GM21723 (cell line): Measurements from ENCODE around the gene SHC4.
A peak's percentile ranks its signal among the peaks of the same experiment; 100 is the strongest.
"Not testable (repeated sequence)": the region's sequence is repeated elsewhere in the genome, so short reads cannot be mapped to it uniquely, and the experiment has no call there.

Source experiments
- ATAC-seq: cut with Tn5 transposase; IDR thresholded peaks from one replicate; pipeline ENCODE4 v1.9.1; 2021; ENCODE audit warnings: mild to moderate bottlenecking, moderate library complexity; ENCODE audit not compliant: unreplicated experiment

Gene SHC4

DNA sequence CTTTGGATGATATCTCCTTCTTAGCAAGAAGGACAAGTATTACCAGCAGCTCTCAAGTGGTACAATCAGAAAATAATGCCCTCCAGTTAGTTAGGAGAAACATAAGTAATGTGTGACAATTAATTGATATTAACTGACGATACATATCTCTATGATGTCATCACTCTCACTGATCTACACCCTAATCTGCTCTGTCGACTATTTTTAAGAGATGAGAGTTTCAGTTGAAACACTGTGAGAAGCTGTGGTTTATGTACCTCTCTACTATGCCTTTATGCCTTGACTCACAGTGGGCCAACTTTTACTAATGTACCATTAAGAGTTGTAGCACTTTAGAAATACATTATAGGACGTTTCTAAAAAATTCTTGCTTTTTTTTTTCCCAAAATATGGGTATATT is 161.5 kb downstream of the SHC4 start:
- ATAC-seq, result no peak

GRCh38 chr15:48800811-48801455 is 162.8 kb downstream of the SHC4 start:
- no peak for ATAC-seq

GRCh38 chr15:48800245-48800644 is 163.5 kb downstream of the SHC4 start:
- ATAC-seq, result no peak

DNA sequence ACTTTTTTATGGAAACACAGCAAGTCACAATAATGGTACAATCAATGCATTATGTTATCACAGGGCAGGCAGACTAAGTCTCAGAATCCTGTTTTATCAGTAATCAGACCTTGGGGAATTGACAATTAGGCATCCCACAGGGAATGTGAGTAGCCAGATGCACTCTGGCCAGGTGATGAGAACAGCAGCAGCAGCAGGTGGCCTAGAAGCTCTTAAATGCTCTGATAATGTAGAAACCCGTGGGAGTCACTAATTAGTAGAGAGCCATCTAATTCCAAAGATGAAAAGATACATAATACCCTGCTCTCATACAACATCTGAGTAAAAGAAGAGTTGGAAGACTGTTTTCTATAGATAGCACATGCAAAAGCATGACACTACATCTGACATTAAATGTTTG is 165.4 kb downstream of the SHC4 start:
- no peak for ATAC-seq

GRCh38 chr15:48796930-48797329 is 166.8 kb downstream of the SHC4 start:
- ATAC-seq, result no peak

DNA sequence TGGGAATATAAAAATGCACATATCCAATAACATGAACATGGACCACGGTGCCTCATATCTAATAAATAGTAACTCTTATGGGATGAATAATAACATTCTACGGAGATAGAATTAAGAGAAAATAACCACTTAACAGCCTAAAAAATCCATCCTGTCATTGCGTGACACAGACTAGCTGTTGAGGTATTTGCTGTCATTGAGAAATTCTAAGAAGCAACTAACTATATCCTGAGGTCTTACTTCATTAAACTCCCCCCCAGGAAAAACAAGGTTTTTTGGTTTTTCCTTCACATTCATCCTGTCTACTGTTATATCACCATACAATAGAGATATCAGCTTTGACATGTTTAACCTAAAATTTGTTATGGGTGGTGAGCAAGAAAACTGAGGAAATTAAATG is 167.2 kb downstream of the SHC4 start:
- no peak for ATAC-seq

GRCh38 chr15:48795901-48796300 is 167.8 kb downstream of the SHC4 start:
- no peak for ATAC-seq

- ATAC-seq, result peak; percentile 96
These were observed 169.0 kb downstream of the SHC4 start for GRCh38 chr15:48794697-48795134.

GRCh38 chr15:48792408-48792807 is 171.3 kb downstream of the SHC4 start:
- no peak for ATAC-seq

GRCh38 chr15:48790466-48791115 is 173.1 kb downstream of the SHC4 start:
- ATAC-seq, result not testable (repeated sequence)

GRCh38 chr15:48785712-48786111 is 178.0 kb downstream of the SHC4 start:
- ATAC-seq, result no peak

GRCh38 chr15:48785195-48785594 is 178.5 kb downstream of the SHC4 start:
- ATAC-seq, result no peak

DNA sequence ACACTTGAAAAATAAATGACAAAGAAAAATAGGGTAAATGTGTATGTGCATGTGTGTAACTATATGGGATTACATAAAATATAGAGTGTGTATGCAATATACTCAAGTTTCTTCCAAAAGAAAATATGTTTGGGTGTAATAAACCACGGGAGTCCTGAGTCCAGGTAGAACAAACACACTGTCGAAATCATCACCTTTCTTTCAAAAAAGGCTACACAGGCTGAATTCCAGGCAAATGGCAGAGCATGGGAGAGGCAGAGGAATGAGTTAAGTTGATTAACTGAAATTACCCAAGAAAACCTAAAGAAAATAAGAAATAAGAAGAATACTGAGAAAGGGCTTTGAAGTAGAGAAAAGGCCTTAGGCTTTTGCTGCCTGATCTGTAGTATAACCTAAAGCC is 179.0 kb downstream of the SHC4 start:
- ATAC-seq, result no peak

DNA sequence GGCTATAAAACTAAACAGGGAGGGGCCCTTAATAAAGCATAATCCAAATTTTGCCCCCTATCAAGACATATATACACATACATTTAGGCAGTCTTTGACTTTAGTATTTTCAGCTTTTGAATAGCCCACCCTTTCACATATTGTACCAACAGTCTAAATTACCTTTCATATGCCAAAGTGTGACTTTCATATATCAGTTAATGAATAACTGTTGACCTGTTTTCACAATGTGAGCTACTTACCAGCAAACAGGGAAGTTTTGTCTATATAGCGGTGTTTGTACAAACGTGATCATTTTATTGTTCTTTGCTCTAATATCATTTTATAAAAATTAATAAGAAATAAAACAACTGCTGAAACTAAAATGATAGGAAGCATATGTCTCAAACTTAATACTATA is 180.8 kb downstream of the SHC4 start:
- no peak for ATAC-seq

DNA sequence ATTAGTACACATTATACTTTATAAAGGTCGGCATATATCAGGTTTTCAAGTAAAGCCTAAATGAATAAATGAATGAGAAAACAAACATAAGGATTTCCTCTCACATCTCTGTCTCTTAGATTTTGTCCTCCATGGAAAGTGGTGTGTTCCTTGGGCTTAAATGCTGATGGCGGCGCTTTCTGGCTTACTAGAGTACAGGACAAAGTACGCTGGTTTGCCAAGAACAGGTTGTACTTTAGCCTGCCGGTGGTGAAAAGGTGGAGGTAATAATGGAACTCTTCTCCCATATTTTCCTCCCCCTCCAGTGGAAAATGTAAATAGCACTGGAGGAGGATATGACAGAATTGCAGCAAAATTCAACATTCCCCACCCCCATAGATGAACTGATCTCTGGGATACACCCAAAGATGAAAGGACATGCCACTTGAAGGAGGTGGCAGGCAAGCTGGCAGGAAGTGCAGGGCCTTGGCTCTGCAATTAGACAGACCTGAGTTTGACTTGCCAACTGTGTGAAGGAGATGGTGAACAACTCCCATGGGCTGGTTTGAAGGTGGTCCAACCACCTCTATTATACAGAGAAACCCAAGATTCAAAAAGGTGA is 182.1 kb downstream of the SHC4 start:
- no peak for ATAC-seq

DNA sequence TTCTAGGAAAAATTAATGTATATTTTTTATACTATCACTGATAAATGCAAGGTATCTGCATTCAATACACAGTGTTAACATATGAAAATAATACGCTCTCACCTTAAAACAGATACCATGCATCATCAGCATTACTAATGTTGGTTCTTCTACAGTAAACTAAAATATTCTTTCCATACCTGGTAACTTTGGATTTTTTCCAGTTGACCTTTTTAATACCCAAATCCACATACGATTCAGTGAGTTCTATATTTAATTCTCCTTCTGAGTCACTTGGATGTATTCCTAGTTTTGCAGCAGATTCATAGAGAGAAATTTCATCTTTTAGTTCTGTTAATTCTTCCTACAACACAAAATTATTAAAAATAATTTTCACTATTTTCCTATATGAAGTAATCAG is 182.7 kb downstream of the SHC4 start:
- no peak for ATAC-seq

DNA sequence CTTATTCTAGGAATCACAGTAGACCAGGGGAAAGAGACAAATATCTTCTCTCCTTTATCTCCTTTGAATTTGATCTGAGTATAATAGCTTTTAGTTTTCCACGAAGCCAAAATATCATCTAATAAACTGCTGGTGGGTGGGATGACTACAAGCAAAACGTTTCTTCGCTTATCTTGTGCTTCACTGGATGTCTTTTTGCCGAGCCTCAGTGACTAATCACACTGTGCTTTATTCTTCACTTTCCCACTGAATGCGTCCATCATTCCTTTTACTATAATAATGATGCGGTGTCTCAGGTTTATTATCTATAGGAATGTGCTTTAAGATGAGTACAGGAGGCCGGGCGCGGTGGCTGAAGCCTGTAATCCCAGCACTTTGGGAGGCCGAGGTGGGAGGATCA is 185.4 kb downstream of the SHC4 start:
- no peak for ATAC-seq

DNA sequence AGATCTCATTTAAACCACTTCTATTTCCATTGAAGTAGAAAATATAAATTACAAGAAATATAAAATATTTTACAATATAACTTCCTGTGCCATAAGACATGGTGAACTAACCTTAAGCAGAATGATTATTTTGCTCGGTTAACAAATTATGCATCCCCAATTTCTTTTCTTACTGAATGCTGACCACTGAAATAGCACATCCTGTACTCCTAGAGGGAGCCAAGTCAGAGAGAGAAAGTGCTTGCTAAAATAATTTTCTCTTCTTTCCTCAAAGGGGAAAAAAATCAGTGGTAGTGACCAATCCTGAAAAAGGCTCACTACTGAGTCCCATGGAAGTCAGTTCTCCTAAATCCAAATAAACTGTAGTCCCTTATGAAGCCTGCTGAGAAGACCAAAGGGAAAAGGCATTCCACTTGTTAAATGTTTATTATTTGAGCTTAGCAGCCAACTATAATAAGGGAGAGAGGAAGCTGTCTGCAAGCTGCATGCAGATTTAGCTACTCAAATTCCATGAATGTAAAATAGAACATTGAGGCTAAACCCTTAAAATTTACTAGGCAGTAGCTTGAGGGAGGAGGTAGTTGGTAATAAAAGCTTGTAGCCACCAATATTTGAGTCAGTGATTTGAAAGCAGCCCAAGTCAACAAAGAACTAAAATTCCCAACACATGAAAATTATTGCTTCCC is 185.9 kb downstream of the SHC4 start:
- ATAC-seq, result no peak

DNA sequence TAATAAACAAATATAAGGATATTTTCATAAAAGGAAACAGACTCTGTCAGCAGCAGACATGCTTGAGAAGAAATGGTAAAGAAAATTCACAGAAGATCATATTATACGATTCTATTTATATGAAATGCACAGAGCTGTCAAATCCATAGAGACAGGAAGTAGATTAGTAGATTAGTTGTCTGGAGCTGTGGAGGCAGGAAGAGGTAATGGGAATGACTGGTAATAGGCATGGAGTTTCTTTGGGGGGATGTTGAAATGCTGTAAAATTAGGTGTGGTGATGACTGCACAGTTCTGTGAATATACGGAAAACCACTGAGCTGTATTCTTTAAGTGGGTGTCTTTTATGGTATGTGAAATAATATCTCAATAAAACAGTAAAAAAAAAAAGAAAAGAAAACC is 188.2 kb downstream of the SHC4 start:
- ATAC-seq, result no peak

- ATAC-seq, result no peak
These were observed 189.2 kb downstream of the SHC4 start for GRCh38 chr15:48774484-48774883.
